HepG2 (cell line): ENCODE data around the gene TECTA. TPM values are rescaled to one million over a fixed set of nuclear protein-coding genes. Genes with fewer than 3 reads are reported as not detected.
A peak's percentile ranks its signal among the peaks of the same experiment; 100 is the strongest.

Source experiments
- ATAC-seq: fragments of 200-7000 bp; cut with Tn5 transposase; 3 replicates; pipeline ENCODE4 v1.9.1; 2020; ENCODE audit warnings: mild to moderate bottlenecking, moderate library complexity
- BruUV-seq: library from RNA; stranded (reverse); fragments of 400-500 nt; replicated peaks from 2 replicates; lab custom pipeline; 2021; lab: Mats Ljungman, UMichigan
- CTCF ChIA-PET: fragments of 300-600 bp; formaldehyde crosslinking; extraction: SDS; loops from one replicate; lab custom pipeline; 2021; ENCODE audit warnings: low total read pairs, inconsistent platforms, low intra/inter-chr PET ratio; lab: Yijun Ruan, JAX
- POLR2A ChIA-PET: fragments of 350-600 bp; sonication (Branson Sonifier 250); formaldehyde crosslinking; loops from one replicate; lab custom pipeline; 2020; ENCODE audit warnings: antibody characterized with exemption, inconsistent platforms; lab: Yijun Ruan, JAX
- DNase-seq: peaks from one replicate; pipeline ENCODE4 v3.0.0-alpha.2; 2015; ENCODE audit warnings: low spot score
- FAIRE-seq: peaks from 3 replicates; lab custom pipeline; 2011; peaks lifted over from hg19 to GRCh38; lab: Jason Lieb, UNC
- H2AFZ ChIP-seq: one replicate; pipeline ENCODE4 v1.6.1; 2011; ENCODE audit warnings: low read length, inconsistent platforms
- H3K27ac ChIP-seq: fragments of 300-600 bp; 3 replicates; pipeline ENCODE4 v1.8.0; 2011; ENCODE audit warnings: mixed run types, mild to moderate bottlenecking, mixed read lengths, low read length, inconsistent platforms; ENCODE audit not compliant: insufficient read depth; ENCODE audit errors: extremely low read length
- H3K27me3 ChIP-seq, 2 experiments: fragments of 200-600 bp in 1 of 2; 2 replicates in 1 of 2; 3 replicates in 1 of 2; pipeline versions ENCODE4 v1.6.0 to v1.8.0; 2011; ENCODE audit warnings: low read length in 2 of 2, mild to moderate bottlenecking in 2 of 2, moderate library complexity in 2 of 2, inconsistent platforms in 1 of 2; ENCODE audit not compliant: insufficient read depth in 2 of 2, control insufficient read depth in 1 of 2
- H3K36me3 ChIP-seq, 2 experiments: fragments of 200-600 bp in 1 of 2; replicated peaks in 1 of 2; 2 replicates in 1 of 2; 3 replicates in 1 of 2; pipeline versions ENCODE4 v1.5.1 to v1.8.0; 2011; ENCODE audit warnings: low read length in 2 of 2, inconsistent platforms in 1 of 2; ENCODE audit not compliant: insufficient read depth in 2 of 2, control insufficient read depth in 1 of 2
- H3K4me1 ChIP-seq: 2 replicates; pipeline ENCODE4 v1.5.1; 2012; ENCODE audit warnings: low read length, inconsistent platforms; ENCODE audit not compliant: insufficient read depth
- H3K4me2 ChIP-seq: 2 replicates; pipeline ENCODE4 v1.6.0; 2011; ENCODE audit warnings: low read depth, low read length, inconsistent platforms
- H3K4me3 ChIP-seq, 3 experiments: fragments of 200-600 bp in 1 of 3; sonication (generic), shearing (Covaris generic) in 1 of 3; replicated peaks in 1 of 3; 2 replicates each; pipeline ENCODE4 v1.5.1; 2011 to 2016; ENCODE audit warnings: low read length in 3 of 3, inconsistent platforms in 2 of 3, low read depth in 2 of 3, mild to moderate bottlenecking in 2 of 3, control low read depth in 1 of 3, mixed read lengths in 1 of 3; ENCODE audit not compliant: insufficient read depth in 1 of 3
- H3K79me2 ChIP-seq: one replicate; pipeline ENCODE4 v1.6.1; 2011; ENCODE audit warnings: low read length, inconsistent platforms; ENCODE audit not compliant: insufficient read depth
- H3K9ac ChIP-seq: 2 replicates; pipeline ENCODE4 v1.6.0; 2011; ENCODE audit warnings: mild to moderate bottlenecking, low read depth, low read length, inconsistent platforms; ENCODE audit not compliant: insufficient read depth
- H3K9me3 ChIP-seq: 2 replicates; pipeline ENCODE4 v1.5.1; 2012; ENCODE audit warnings: mild to moderate bottlenecking, low read length
- H4K20me1 ChIP-seq: 2 replicates; pipeline ENCODE4 v1.6.0; 2011; ENCODE audit warnings: inconsistent platforms, mild to moderate bottlenecking, low read length, moderate library complexity; ENCODE audit not compliant: insufficient read depth
- CREM ChIP-seq, 2 experiments: sonication (generic) in 1 of 2; formaldehyde crosslinking in 1 of 2; IDR thresholded peaks; 2 replicates each; pipeline versions ENCODE4 v1.4.0 to v1.6.1; 2016 to 2020; ENCODE audit warnings: antibody characterized with exemption in 1 of 2, mild to moderate bottlenecking in 1 of 2, missing genetic modification reagents in 1 of 2
- FOXJ3 ChIP-seq: sonication (generic); formaldehyde crosslinking; IDR thresholded peaks from 2 replicates; pipeline ENCODE4 v1.4.0; 2020; ENCODE audit warnings: missing genetic modification reagents, mild to moderate bottlenecking, borderline replicate concordance
- MATR3 ChIP-seq: sonication (generic); formaldehyde crosslinking; IDR thresholded peaks from 2 replicates; pipeline ENCODE4 v1.4.0; 2020; ENCODE audit warnings: missing genetic modification reagents
- NR2F1 ChIP-seq, 2 experiments: fragments of 450-650 bp in 1 of 2; formaldehyde crosslinking in 1 of 2; IDR thresholded peaks; 2 replicates each; pipeline versions ENCODE4 v1.5.0 to v1.6.1; 2016 to 2020; ENCODE audit warnings: mild to moderate bottlenecking in 1 of 2, missing compliant biosample characterization in 1 of 2, missing genetic modification reagents in 1 of 2, moderate library complexity in 1 of 2
- SIX1 ChIP-seq: sonication (generic); formaldehyde crosslinking; IDR thresholded peaks from 2 replicates; pipeline ENCODE4 v1.4.0; 2020; ENCODE audit warnings: missing genetic modification reagents, borderline replicate concordance
- SRF ChIP-seq: IDR thresholded peaks from 2 replicates; pipeline ENCODE4 v1.6.1; 2011; ENCODE audit warnings: mild to moderate bottlenecking, low read depth, low read length, moderate library complexity
- ZKSCAN5 ChIP-seq: sonication (generic); formaldehyde crosslinking; IDR thresholded peaks from 2 replicates; pipeline ENCODE4 v1.5.1; 2020; ENCODE audit warnings: mild to moderate bottlenecking, missing genetic modification reagents
- ZNF12 ChIP-seq: sonication (generic); formaldehyde crosslinking; IDR thresholded peaks from 2 replicates; pipeline ENCODE4 v1.5.0; 2020; ENCODE audit warnings: missing genetic modification reagents
- ZNF674 ChIP-seq: sonication (generic); formaldehyde crosslinking; IDR thresholded peaks from 2 replicates; pipeline ENCODE4 v1.5.0; 2020; ENCODE audit warnings: low read depth, mild to moderate bottlenecking, missing genetic modification reagents
- ZNF7 ChIP-seq: IDR thresholded peaks from 2 replicates; pipeline ENCODE4 v1.6.1; 2016; ENCODE audit warnings: missing biosample characterization, missing genetic modification reagents
- WGBS: methylation state at CpG from one replicate; pipeline ENCODE4 v1.1.6; 2017; ENCODE audit warnings: low lambda C conversion rate; 5-methylcytosine and 5-hydroxymethylcytosine counted together
- in situ Hi-C: cut with HindIII; loops from 2 replicates; pipeline ENCODE4 v1.10.0; 2017; ENCODE audit warnings: low pct_unique_long_range_greater_than_20kb; ENCODE audit not compliant: extremely low pct_ligation_motif_present
- intact Hi-C: fragments of 100-400 bp; cut with micrococcal nuclease; formaldehyde crosslinking; loops from one replicate; pipeline ENCODE4 v1.10.0; 2022; ENCODE audit not compliant: unreplicated experiment
- polyA plus RNA-seq, 8 experiments: library from polyadenylated mRNA; depleted of rRNA in 3 of 8; stranded (reverse) in 7 of 8; unstranded in 1 of 8; fragments of >200 nt; fragmentation: Illumina TruSeq in 4 of 8; extraction: Trizol in 4 of 8; gene quantifications; 2 replicates each; pipeline versions ENCODE4 v1.2.1 to v1.2.3, GENCODE V29; 2011 to 2016; ENCODE audit warnings: low read depth in 4 of 8, missing spikeins in 1 of 8, mixed read lengths in 1 of 8; ENCODE audit not compliant: insufficient read depth in 1 of 8
- total RNA-seq, 5 experiments: library from RNA; depleted of rRNA; stranded (reverse); fragments of >200 nt; fragmentation: Illumina TruSeq; extraction: Trizol; gene quantifications; 2 replicates each; pipeline ENCODE4 v1.2.3, GENCODE V29; 2016; ENCODE audit warnings: low read depth in 1 of 5
- TF ChIP-seq, protein P1 (sequence below): sonication (generic); formaldehyde crosslinking; IDR thresholded peaks from 2 replicates; pipeline ENCODE4 v1.4.0; 2020; ENCODE audit warnings: missing genetic modification reagents
- TF ChIP-seq, protein P2 (sequence below): sonication (generic); formaldehyde crosslinking; IDR thresholded peaks from 2 replicates; pipeline ENCODE4 v1.4.0; 2020; ENCODE audit warnings: missing genetic modification reagents, borderline replicate concordance
- TF ChIP-seq, protein P3 (sequence below): sonication (generic); formaldehyde crosslinking; IDR thresholded peaks from 2 replicates; pipeline ENCODE4 v1.4.0; 2020; ENCODE audit warnings: missing genetic modification reagents

Gene TECTA
- total and polyA plus RNA-seq, 2 of the 13 experiments (the other 11 are each of a cell fraction or from before 2014, with no cell fraction given), result 0.04 to 0.17 TPM

DNA sequence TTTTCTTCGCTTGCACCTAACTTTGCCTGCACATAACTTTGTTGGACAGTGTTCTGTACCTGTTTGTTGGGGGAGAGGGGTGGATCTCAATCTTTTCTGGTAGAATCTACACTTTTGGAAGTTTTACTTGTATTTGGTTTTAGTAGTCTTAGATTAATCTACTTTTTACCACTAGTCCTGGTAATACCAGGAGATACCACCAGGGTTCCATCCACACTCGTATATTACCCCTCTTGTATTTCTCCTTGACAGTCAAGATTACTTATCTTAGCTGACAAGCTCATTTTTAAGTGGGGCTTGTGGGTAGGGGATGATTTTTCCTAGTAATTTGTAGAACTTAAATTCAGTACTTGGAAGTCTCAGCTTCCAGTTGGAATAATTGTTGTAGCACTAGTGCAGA, 37.3 kb upstream of the TECTA start:
- H3K4me3 ChIP-seq, result no peak overlapping the region
- in situ Hi-C loops, result no loop called here
- H3K27ac ChIP-seq, result no peak overlapping the region
- TF ChIP-seq ZNF12 (CRISPR knock-in tag) (no peak), ZKSCAN5 (CRISPR knock-in tag) (no peak), NR2F1 (CRISPR knock-in tag; IDR thresholded peaks at IDR 0.05) (no peak), ZNF7 (CRISPR knock-in tag) (0 out of 2 replicates have a peak, but pooled peaks have one; percentile 16), FOXJ3 (CRISPR knock-in tag) (no peak), ZNF674 (CRISPR knock-in tag) (no peak), CREM (IDR thresholded peaks at IDR 0.05) (no peak), CREM (CRISPR knock-in tag; IDR thresholded peaks at IDR 0.05) (no peak)
- TF ChIP-seq, protein P1, sequence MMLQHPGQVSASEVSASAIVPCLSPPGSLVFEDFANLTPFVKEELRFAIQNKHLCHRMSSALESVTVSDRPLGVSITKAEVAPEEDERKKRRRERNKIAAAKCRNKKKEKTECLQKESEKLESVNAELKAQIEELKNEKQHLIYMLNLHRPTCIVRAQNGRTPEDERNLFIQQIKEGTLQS (CRISPR knock-in tag), result no peak
- TF ChIP-seq, all 625 proteins: peak for 1
- no peaks in the 10 kb centered on the region; a peak in 1 of 5 replicates for H3K36me3 ChIP-seq
- H2AFZ ChIP-seq, result no peak overlapping the region
- no peaks in the 10 kb centered on the region for H4K20me1 ChIP-seq
- ATAC-seq (no peak), DNase-seq (peak; percentile 10), FAIRE-seq (no peak)
- H3K9me3 ChIP-seq, result no peaks in the 10 kb centered on the region
- ChIA-PET CTCF (no interaction called here), POLR2A (no interaction called here)
- BruUV-seq, result no TSS peak
- H3K4me1 ChIP-seq, result peaks cover 35% of the 10 kb centered on the region
- no peaks in the 10 kb centered on the region for H3K79me2 ChIP-seq
- no peak overlapping the region for H3K4me2 ChIP-seq
- WGBS, result 93% methylated on average over 2 of the region's 2 CpGs
- no peaks in the 10 kb centered on the region for H3K27me3 ChIP-seq
- H3K9ac ChIP-seq, result no peak overlapping the region
- intact Hi-C loops, result no loop called here

DNA sequence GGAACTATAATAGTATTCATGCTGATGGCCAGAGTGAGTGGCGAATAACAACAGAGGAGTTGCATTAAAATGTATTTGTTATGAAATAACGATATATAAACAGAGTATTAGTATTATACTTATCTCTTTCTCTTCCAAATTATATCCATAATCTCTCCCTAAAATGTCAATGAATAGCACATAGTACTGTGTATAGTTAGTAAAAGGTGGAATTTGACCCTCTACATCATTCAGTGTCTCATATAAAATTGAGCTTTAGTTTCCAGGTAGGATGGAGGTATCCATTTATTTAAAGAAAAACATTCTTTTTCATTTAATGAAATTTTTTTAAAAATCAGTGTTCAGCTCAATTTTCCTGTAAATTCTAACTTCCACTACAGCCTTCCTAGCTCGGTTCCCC, 34.4 kb upstream of the TECTA start:
- Histone ChIP-seq H3K4me3 (no peak overlapping the region), H3K9ac (no peak overlapping the region), H3K36me3 (no peaks in the 10 kb centered on the region), H3K79me2 (no peaks in the 10 kb centered on the region), H2AFZ (no peak overlapping the region), H3K27ac (peak overlapping the region; percentile 98), H3K27me3 (no peaks in the 10 kb centered on the region), H3K4me1 (peaks cover 55% of the 10 kb centered on the region), H3K4me2 (peak overlapping the region; percentile 51; the same call in 1 of the 2 replicates), H4K20me1 (no peaks in the 10 kb centered on the region), H3K9me3 (no peaks in the 10 kb centered on the region)
- WGBS, result 91% methylated on average over 3 of the region's 3 CpGs
- intact Hi-C loops (no loop called here), in situ Hi-C loops (no loop called here)
- FAIRE-seq (no peak), ATAC-seq (no peak), DNase-seq (no peak)
- CTCF ChIA-PET, result no interaction called here
- POLR2A ChIA-PET, result interaction anchor here (1.2 to 2.6 kb wide), 4 partner anchors 15 to 226 kb away, joined by 4 to 15 read pairs (median 6); partner anchors contain the start of genes SC5D and TBCEL
- no TSS peak for BruUV-seq
- TF ChIP-seq SIX1 (CRISPR knock-in tag) (no peak), SRF (no peak), MATR3 (no peak)
- TF ChIP-seq, protein P2, sequence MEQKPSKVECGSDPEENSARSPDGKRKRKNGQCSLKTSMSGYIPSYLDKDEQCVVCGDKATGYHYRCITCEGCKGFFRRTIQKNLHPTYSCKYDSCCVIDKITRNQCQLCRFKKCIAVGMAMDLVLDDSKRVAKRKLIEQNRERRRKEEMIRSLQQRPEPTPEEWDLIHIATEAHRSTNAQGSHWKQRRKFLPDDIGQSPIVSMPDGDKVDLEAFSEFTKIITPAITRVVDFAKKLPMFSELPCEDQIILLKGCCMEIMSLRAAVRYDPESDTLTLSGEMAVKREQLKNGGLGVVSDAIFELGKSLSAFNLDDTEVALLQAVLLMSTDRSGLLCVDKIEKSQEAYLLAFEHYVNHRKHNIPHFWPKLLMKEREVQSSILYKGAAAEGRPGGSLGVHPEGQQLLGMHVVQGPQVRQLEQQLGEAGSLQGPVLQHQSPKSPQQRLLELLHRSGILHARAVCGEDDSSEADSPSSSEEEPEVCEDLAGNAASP (CRISPR knock-in tag), result no peak
- TF ChIP-seq, protein P3, sequence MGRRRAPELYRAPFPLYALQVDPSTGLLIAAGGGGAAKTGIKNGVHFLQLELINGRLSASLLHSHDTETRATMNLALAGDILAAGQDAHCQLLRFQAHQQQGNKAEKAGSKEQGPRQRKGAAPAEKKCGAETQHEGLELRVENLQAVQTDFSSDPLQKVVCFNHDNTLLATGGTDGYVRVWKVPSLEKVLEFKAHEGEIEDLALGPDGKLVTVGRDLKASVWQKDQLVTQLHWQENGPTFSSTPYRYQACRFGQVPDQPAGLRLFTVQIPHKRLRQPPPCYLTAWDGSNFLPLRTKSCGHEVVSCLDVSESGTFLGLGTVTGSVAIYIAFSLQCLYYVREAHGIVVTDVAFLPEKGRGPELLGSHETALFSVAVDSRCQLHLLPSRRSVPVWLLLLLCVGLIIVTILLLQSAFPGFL (CRISPR knock-in tag), result no peak
